HepG2 (cell line): Measurements from ENCODE around the gene BAHCC1. TPM values are rescaled to one million over a fixed set of nuclear protein-coding genes. Genes with fewer than 3 reads are reported as not detected.

Source experiments
- BORCS8-MEF2B ChIP-seq: sonication (generic); formaldehyde crosslinking; IDR thresholded peaks from 2 replicates; pipeline ENCODE4 v1.8.0; 2022; ENCODE audit warnings: mild to moderate bottlenecking, missing genetic modification reagents
- CEBPG ChIP-seq: IDR thresholded peaks from 2 replicates; pipeline ENCODE4 v1.6.1; 2016
- CHD2 ChIP-seq: IDR thresholded peaks from 2 replicates; pipeline ENCODE4 v1.6.1; 2011; ENCODE audit warnings: low read depth, low read length, improper control_type of control experiment
- DNMT3B ChIP-seq: conservative IDR thresholded peaks from 2 replicates; pipeline ENCODE4 v1.6.1; 2016; ENCODE audit warnings: missing biosample characterization, control low read depth
- FOXA1 ChIP-seq, 2 experiments: fragments of 450-650 bp in 1 of 2; sonication (generic) in 1 of 2; formaldehyde crosslinking in 1 of 2; IDR thresholded peaks; 2 replicates each; pipeline versions ENCODE4 v1.4.0 to v1.6.1; 2016 to 2020; ENCODE audit warnings: missing genetic modification reagents in 1 of 2
- GATA4 ChIP-seq: sonication (generic); IDR thresholded peaks from 2 replicates; pipeline ENCODE4 v1.6.1; 2016; ENCODE audit warnings: antibody characterized with exemption, low read depth, borderline replicate concordance
- KAT8 ChIP-seq: IDR thresholded peaks from 2 replicates; pipeline ENCODE4 v1.6.1; 2016; ENCODE audit warnings: missing genetic modification reagents, missing compliant biosample characterization
- MEIS1 ChIP-seq: sonication (generic); formaldehyde crosslinking; IDR thresholded peaks from 2 replicates; pipeline ENCODE4 v1.9.0; 2021; ENCODE audit warnings: mild to moderate bottlenecking, missing genetic modification reagents, moderate library complexity, borderline replicate concordance
- MIXL1 ChIP-seq: IDR thresholded peaks from 2 replicates; pipeline ENCODE4 v1.6.1; 2016
- RNF2 ChIP-seq: fragments of 450-650 bp; conservative IDR thresholded peaks from 2 replicates; pipeline ENCODE4 v1.6.1; 2016; ENCODE audit warnings: low read depth
- SP1 ChIP-seq, 2 experiments: fragments of 450-650 bp in 1 of 2; sonication (generic) in 1 of 2; formaldehyde crosslinking in 1 of 2; IDR thresholded peaks; 2 replicates each; pipeline versions ENCODE4 v1.4.0 to v1.6.1; 2016 to 2020; ENCODE audit warnings: missing genetic modification reagents in 1 of 2
- SPEN ChIP-seq: sonication (generic); formaldehyde crosslinking; IDR thresholded peaks from 2 replicates; pipeline ENCODE4 v1.5.1; 2020; ENCODE audit warnings: low read depth, mild to moderate bottlenecking, missing genetic modification reagents
- ZIK1 ChIP-seq: sonication (generic); formaldehyde crosslinking; IDR thresholded peaks from 2 replicates; pipeline ENCODE4 v1.5.0; 2020; ENCODE audit warnings: mild to moderate bottlenecking, low read depth, missing genetic modification reagents, borderline replicate concordance
- ZNF207 ChIP-seq: fragments of 450-650 bp; IDR thresholded peaks from 2 replicates; pipeline ENCODE4 v1.6.1; 2016; ENCODE audit warnings: antibody characterized with exemption, borderline replicate concordance
- ZNF224 ChIP-seq: sonication (generic); formaldehyde crosslinking; IDR thresholded peaks from 2 replicates; pipeline ENCODE4 v1.5.0; 2020; ENCODE audit warnings: mild to moderate bottlenecking, missing genetic modification reagents
- ZNF263 ChIP-seq: sonication (generic); formaldehyde crosslinking; IDR thresholded peaks from 2 replicates; pipeline ENCODE4 v1.4.0; 2020; ENCODE audit warnings: missing genetic modification reagents
- ZNF563 ChIP-seq: sonication (generic); formaldehyde crosslinking; IDR thresholded peaks from 2 replicates; pipeline ENCODE4 v1.8.0; 2022; ENCODE audit warnings: mild to moderate bottlenecking, moderate library complexity, missing genetic modification reagents
- ZNF878 ChIP-seq: sonication (generic); formaldehyde crosslinking; IDR thresholded peaks from 2 replicates; pipeline ENCODE4 v1.8.1; 2023; ENCODE audit warnings: mild to moderate bottlenecking, missing genetic modification reagents, moderate library complexity
- ZNF879 ChIP-seq: sonication (generic); formaldehyde crosslinking; IDR thresholded peaks from 2 replicates; pipeline ENCODE4 v1.8.1; 2023; ENCODE audit warnings: missing genetic modification reagents
- ZSCAN22 ChIP-seq: sonication (generic); formaldehyde crosslinking; IDR thresholded peaks from 2 replicates; pipeline ENCODE4 v1.4.0; 2020; ENCODE audit warnings: mild to moderate bottlenecking, missing genetic modification reagents
- polyA plus RNA-seq, 8 experiments: library from polyadenylated mRNA; depleted of rRNA in 3 of 8; stranded (reverse) in 7 of 8; unstranded in 1 of 8; fragments of >200 nt; fragmentation: Illumina TruSeq in 4 of 8; extraction: Trizol in 4 of 8; gene quantifications; 2 replicates each; pipeline versions ENCODE4 v1.2.1 to v1.2.3, GENCODE V29; 2011 to 2016; ENCODE audit warnings: low read depth in 4 of 8, missing spikeins in 1 of 8, mixed read lengths in 1 of 8; ENCODE audit not compliant: insufficient read depth in 1 of 8
- total RNA-seq, 5 experiments: library from RNA; depleted of rRNA; stranded (reverse); fragments of >200 nt; fragmentation: Illumina TruSeq; extraction: Trizol; gene quantifications; 2 replicates each; pipeline ENCODE4 v1.2.3, GENCODE V29; 2016; ENCODE audit warnings: low read depth in 1 of 5
- TF ChIP-seq, protein P1 (sequence below): sonication (generic); formaldehyde crosslinking; conservative IDR thresholded peaks from 2 replicates; pipeline ENCODE4 v1.4.0; 2020; ENCODE audit warnings: mild to moderate bottlenecking, missing genetic modification reagents, moderate library complexity
- TF ChIP-seq, protein P2 (sequence below): sonication (generic); formaldehyde crosslinking; IDR thresholded peaks from 2 replicates; pipeline ENCODE4 v1.5.1; 2020; ENCODE audit warnings: mild to moderate bottlenecking, moderate library complexity, missing genetic modification reagents
- TF ChIP-seq, protein P3 (sequence below): sonication (generic); formaldehyde crosslinking; IDR thresholded peaks from 2 replicates; pipeline ENCODE4 v1.5.1; 2020; ENCODE audit warnings: mild to moderate bottlenecking, missing genetic modification reagents, borderline replicate concordance

Gene BAHCC1
- total and polyA plus RNA-seq, 2 of the 13 experiments (the other 11 are each of a cell fraction or from before 2014, with no cell fraction given), result 1.4 to 1.7 TPM

DNA sequence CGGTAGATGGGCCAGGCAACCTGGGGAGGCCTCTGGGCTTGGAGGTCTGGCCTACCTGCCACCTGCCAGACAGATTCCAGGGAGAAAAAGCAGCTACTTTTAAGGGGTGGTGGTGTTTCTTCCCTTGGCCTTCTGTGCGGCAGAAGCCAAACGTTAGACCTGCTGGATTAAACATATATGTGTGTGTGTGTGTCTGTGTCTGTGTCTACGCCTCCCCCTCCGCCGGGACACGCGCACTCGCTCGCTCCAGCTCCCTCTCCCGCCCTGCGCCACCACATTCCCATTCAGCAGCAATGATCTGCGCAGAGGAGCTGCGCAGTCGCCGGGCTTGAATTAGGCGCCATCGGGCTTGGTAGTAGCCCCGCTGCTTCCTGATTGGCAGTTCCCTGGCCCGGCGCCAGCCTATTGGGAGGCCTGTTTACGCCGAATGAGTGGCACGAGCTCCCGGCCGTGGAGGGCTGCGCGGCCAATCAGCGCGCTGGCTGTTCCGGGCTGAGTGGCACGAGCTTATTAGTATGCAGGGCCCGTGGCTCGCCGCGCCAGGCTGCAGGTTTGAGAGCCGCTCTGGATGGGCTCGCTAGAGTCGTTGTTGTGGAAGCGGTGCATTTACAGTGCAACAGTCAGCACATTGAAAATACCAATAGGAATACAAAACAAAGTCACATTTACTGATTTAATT is at the start of gene BAHCC1 (continued):
- TF ChIP-seq, protein P1, sequence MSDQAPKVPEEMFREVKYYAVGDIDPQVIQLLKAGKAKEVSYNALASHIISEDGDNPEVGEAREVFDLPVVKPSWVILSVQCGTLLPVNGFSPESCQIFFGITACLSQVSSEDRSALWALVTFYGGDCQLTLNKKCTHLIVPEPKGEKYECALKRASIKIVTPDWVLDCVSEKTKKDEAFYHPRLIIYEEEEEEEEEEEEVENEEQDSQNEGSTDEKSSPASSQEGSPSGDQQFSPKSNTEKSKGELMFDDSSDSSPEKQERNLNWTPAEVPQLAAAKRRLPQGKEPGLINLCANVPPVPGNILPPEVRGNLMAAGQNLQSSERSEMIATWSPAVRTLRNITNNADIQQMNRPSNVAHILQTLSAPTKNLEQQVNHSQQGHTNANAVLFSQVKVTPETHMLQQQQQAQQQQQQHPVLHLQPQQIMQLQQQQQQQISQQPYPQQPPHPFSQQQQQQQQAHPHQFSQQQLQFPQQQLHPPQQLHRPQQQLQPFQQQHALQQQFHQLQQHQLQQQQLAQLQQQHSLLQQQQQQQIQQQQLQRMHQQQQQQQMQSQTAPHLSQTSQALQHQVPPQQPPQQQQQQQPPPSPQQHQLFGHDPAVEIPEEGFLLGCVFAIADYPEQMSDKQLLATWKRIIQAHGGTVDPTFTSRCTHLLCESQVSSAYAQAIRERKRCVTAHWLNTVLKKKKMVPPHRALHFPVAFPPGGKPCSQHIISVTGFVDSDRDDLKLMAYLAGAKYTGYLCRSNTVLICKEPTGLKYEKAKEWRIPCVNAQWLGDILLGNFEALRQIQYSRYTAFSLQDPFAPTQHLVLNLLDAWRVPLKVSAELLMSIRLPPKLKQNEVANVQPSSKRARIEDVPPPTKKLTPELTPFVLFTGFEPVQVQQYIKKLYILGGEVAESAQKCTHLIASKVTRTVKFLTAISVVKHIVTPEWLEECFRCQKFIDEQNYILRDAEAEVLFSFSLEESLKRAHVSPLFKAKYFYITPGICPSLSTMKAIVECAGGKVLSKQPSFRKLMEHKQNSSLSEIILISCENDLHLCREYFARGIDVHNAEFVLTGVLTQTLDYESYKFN (CRISPR knock-in tag), result no peak; the same call in 1 of the 2 replicates
- TF ChIP-seq, protein P2, sequence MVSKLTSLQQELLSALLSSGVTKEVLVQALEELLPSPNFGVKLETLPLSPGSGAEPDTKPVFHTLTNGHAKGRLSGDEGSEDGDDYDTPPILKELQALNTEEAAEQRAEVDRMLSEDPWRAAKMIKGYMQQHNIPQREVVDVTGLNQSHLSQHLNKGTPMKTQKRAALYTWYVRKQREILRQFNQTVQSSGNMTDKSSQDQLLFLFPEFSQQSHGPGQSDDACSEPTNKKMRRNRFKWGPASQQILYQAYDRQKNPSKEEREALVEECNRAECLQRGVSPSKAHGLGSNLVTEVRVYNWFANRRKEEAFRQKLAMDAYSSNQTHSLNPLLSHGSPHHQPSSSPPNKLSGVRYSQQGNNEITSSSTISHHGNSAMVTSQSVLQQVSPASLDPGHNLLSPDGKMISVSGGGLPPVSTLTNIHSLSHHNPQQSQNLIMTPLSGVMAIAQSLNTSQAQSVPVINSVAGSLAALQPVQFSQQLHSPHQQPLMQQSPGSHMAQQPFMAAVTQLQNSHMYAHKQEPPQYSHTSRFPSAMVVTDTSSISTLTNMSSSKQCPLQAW (CRISPR knock-in tag), result peak; percentile 83
- TF ChIP-seq DNMT3B (CRISPR knock-in tag) (peak; percentile 71; the same call in 1 of the 2 replicates), RNF2 (peak; percentile 97), FOXA1 (IDR thresholded peaks at IDR 0.05) (no peak), FOXA1 (CRISPR knock-in tag; IDR thresholded peaks at IDR 0.05) (peak; percentile 74), ZNF563 (CRISPR knock-in tag) (peak; percentile 49; the same call in 1 of the 2 replicates), ZNF207 (no peak), ZNF878 (CRISPR knock-in tag) (peak; percentile 95), SPEN (CRISPR knock-in tag) (peak; percentile 69), MIXL1 (peak; percentile 91), CEBPG (CRISPR knock-in tag) (peak; percentile 21; the same call in 1 of the 2 replicates), ZNF224 (CRISPR knock-in tag) (0 out of 2 replicates have a peak, but pooled peaks have one; percentile 34), CHD2 (peak; percentile 29; the same call in 1 of the 2 replicates), ZNF263 (CRISPR knock-in tag) (peak; percentile 60; the same call in 1 of the 2 replicates), ZNF879 (CRISPR knock-in tag) (0 out of 2 replicates have a peak, but pooled peaks have one; percentile 61), SP1 (IDR thresholded peaks at IDR 0.05) (no peak), SP1 (CRISPR knock-in tag; IDR thresholded peaks at IDR 0.05) (peak; percentile 67; the same call in 1 of the 2 replicates), GATA4 (0 out of 2 replicates have a peak, but pooled peaks have one; percentile 36), MEIS1 (peak; percentile 96; the same call in 1 of the 2 replicates), BORCS8-MEF2B (CRISPR knock-in tag) (peak; percentile 97), ZSCAN22 (CRISPR knock-in tag) (peak; percentile 73), ZIK1 (no peak), KAT8 (CRISPR knock-in tag) (peak; percentile 45)
- TF ChIP-seq, protein P3, sequence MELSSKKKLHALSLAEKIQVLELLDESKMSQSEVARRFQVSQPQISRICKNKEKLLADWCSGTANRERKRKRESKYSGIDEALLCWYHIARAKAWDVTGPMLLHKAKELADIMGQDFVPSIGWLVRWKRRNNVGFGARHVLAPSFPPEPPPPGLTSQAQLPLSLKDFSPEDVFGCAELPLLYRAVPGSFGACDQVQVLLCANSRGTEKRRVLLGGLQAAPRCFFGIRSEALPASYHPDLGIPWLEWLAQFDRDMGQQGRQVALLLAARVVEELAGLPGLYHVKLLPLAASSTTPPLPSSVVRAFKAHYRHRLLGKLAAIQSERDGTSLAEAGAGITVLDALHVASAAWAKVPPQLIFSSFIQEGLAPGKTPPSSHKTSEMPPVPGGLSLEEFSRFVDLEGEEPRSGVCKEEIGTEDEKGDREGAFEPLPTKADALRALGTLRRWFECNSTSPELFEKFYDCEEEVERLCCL (CRISPR knock-in tag), result peak; percentile 75; the same call in 1 of the 2 replicates
